HG02610 (cell line): ENCODE data around the gene PAK5.
A peak's percentile ranks its signal among the peaks of the same experiment; 100 is the strongest.

Experiments used
- ATAC-seq: cut with Tn5 transposase; IDR thresholded peaks from one replicate; pipeline ENCODE4 v1.9.1; 2021; ENCODE audit warnings: mild to moderate bottlenecking, moderate library complexity; ENCODE audit not compliant: unreplicated experiment

PAK5 gene

GRCh38 chr20:9626357-9626756 lies 212.5 kb downstream of the PAK5 start:
- ATAC-seq: no peak

GRCh38 chr20:9617940-9618339 lies 220.9 kb downstream of the PAK5 start:
- no peak for ATAC-seq

- no peak for ATAC-seq
Observed at GRCh38 chr20:9616833-9617461, 221.9 kb downstream of the PAK5 start.

DNA sequence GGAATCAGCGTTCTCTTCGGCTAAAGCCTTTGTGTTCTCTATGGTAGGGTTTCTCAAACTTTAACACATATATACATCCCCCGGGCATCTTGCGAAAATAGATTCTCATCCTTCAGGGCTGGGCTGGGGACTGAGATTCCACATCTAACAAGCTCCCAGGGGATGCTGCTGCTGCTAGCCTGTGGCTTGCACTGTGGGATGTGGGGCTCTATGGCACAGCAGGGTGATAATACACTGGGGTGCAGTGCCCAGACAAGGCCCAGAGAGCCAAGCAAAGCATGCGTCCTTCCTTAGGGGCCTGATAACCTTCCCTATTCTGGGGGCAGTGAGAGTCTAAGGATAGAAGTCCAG lies 222.4 kb downstream of the PAK5 start:
- ATAC-seq: peak; percentile 19

DNA sequence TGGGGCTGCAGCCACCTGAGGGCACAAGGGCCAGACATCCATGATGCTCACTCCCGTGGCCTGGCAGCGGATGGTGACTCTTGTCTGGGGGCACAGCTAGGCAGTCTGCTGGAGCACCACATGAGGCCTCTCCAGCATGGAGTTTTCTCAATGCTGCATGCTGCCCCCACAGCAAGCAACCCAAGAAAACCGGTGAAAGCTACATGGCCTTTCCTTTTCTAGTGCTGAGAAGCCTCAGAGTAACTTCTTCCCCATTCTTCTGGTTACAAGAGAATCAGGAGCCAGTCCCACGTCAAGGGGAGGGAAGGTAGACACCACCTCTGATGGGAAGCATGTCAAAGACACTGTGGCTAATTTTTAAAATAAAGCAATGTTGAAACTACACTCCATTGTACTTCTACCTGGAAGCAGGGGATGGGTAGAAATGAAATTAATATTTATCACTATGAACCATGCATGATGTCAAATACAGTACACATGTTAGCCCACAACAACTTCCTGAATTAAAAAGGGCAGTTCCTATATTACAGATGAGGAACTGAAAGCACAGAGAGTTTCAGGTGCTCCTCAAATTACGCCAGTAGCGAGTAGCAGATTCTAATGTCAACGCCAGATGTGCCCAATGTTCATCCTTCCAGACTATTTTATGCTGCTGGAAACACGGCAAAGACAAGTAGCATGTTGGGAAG lies 223.0 kb downstream of the PAK5 start:
- peak; percentile 98 for ATAC-seq

DNA sequence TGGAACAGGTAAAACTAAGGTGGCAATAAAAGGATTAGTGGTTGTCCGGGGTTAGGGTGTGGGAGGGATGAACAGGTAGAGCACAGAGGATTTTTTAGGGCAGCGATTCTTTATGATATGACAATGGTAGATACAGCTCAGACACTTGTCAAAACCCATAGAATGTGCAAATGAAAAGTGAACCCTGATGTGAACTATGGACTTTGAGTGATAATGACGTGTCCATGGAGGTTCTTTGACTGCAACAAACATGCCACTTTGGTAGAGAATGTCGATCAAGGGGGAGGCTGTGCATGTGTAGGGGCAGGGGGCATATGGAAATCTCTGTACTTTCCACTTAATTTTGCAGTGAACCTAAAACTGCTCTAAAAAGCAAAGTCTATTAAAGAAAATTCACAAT lies 223.8 kb downstream of the PAK5 start:
- no peak for ATAC-seq

DNA sequence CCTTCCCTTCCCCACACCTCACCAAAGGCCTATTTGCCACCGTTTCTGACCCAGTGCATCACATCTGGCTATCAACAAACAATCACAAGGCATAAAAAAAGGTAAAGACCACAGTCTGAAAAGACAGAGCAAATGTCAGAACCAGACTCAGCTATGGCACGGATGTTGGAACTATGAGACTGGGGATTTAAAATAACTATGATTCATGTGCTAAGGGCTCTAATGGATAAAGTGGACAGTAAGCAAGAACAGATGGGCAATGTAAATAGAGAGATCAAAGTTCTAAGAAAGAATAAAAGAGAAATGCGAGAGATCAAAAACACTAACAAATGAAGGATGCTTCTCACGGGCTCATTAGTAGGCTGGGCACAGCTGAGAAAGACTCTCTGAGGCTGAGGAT lies 225.0 kb downstream of the PAK5 start:
- ATAC-seq: no peak

GRCh38 chr20:9611921-9612320 lies 227.0 kb downstream of the PAK5 start:
- ATAC-seq: no peak

- no peak for ATAC-seq
Observed at GRCh38 chr20:9610665-9611064, 228.2 kb downstream of the PAK5 start.

DNA sequence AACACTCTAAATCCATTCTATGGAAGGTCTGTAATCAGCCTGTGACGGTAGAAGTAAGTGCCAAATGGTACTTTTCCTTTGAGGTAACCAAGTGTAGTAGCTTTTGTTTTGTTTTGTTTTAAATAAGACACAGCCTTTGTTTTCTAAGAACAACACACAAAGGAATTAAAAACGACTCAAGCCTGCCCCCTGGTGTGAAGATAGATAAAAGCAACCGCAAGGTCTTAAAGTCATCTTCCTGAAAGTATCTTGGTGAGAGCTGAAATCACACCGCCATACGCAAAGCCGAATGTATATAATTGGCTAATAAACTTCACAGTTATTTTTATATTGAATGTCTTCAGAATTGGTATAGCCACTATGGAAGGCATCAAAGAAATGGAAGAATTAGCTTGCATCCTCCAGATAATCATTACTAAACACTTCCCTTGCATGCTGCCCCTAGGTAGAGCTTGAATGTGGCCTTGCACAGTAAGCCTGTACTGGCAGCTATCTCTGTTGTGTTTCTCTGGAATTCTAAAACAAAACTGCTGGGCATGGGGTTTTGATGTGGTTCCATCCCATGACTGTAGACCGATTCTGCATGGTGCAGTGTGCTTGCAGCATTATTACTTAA lies 228.9 kb downstream of the PAK5 start:
- ATAC-seq: no peak

DNA sequence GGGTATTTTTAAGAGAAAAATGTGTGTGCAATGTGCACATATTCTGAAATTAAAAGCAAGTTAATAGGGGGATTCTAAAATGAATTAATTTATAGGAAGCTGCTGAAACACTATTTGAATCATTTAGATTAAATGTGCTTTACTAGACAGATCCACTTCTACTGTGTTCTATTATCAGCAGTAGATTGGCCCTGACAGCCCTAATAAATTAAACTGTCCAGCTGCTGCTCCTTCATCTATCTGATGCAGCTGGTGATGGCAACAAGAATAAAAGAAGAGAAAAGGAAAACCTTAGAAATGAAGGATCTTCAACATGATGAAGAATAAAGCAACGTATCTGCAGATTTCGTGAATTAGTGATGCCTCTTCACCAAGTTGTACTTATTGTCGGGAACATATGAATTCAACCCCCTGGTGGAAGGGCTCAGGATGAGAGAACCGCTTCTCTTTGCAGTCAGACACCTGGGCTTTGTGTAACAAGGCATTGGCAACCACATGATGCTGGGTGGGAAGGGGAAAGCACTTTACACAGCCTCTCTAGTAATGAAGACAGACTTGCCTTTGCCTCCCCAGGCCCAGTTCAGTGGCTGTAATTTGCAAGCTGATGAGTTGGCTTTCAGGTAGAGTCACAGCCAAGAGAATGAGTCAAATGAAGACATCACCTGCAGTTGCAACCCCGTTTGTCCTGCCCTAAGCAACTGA lies 230.1 kb downstream of the PAK5 start:
- ATAC-seq: peak; percentile 64

GRCh38 chr20:9602847-9603183 lies 236.1 kb downstream of the PAK5 start:
- ATAC-seq: no peak

DNA sequence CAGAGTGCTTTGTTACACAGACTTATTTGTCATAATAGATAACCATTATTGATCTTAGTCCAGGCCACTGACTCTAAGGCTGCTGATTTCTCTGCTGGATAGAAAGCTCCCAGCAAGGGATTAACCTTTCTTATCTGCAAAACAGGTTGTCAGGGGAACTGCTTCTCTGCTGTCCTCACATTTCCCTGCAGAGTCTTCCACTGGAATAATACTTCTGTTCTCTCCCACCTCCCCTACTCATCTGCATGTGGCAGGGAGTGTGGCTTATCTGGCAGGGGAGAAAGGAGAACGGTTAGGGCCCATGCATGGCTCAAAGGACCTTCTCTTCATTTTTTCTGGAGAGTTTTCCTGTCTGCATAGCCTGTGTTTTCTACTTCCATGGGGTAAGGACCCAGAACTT lies 238.3 kb downstream of the PAK5 start:
- ATAC-seq: no peak

GRCh38 chr20:9597547-9597946 lies 241.3 kb downstream of the PAK5 start:
- ATAC-seq: no peak

GRCh38 chr20:9595763-9596162 lies 243.1 kb downstream of the PAK5 start:
- ATAC-seq: no peak

DNA sequence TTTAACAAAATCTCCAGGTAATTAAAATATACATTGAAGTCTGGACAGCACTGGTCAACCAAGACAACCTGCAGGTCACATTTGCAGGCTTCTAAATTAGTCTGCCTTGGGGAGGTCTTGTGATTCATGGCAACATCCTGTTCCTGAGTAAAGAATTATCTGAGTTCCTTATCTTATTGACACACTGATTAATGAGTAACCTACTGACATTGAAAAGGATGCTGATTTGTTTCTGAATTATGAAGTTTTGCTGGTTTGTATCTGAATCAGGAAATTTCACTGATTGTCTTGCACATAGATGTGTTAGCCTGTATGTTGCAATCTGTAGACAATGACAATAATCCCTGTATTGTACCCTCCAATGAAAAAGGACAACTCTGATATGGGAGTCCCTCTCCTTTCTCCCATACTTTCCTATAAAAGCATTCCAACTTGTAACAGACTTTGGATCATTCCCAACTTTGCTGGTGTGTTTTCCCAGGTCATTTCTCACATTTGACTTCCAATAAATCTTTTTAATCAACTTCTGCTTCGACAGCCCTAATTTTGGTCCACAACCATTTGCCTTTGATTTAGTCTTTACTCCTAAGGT lies 244.5 kb downstream of the PAK5 start:
- no peak for ATAC-seq

GRCh38 chr20:9592419-9592818 lies 246.5 kb downstream of the PAK5 start:
- ATAC-seq: no peak

DNA sequence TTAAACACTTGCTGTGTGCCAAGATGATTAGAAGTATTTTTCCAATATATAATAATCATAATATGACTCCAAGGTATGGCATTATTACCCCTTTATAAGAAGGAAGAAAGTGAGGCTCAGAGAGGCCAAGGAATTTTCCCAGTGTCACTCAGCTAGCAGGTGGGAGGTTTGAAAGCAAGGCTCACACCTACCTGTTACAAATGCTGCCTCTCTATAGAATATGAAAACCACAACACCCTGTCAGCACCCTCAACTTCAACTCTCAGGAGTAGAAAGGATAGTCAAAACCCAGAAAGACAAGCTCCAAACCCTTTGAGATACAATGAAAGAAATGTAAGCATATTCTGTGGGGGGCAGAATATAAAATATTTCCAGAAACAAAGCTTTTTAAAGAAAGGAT lies 247.8 kb downstream of the PAK5 start:
- ATAC-seq: no peak

DNA sequence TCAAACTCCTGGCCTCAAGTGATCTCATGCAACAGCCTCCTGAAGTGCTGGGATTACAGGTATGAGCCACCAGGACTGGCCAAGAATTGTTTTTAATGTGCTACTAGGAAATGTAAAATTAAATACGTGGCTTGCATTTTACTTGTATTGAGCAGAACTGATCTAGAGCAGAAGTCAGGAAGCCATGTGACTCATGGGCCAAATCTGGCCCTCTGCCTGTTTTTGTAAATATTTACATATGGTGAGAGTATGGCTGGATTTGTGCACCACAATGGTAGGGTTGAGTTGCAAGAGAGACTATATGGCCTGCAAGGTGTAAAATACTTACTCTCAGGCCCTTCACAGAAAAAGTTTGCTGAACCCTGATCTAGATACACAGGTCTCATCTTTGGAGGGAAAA lies 248.7 kb downstream of the PAK5 start:
- no peak for ATAC-seq

DNA sequence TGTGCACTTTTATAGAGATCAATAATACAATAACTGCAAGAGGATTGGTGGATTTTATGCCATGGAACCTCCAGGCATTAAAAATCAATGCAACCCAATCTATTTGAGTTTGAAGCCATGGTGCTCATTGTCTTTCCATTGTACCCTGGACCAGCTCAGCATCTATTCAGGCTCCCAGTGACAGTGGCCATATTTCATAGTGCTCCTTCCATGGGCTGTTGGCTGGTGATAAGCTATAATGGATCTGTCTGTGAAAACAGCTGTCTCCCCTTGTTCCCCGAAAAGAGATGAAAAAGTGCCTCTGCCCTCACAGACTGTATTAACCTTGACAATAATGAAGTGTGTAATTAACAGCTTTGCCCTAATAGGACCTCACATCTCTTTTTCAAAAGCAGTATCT lies 250.2 kb downstream of the PAK5 start:
- no peak for ATAC-seq

- peak; percentile 61 for ATAC-seq
Observed at GRCh38 chr20:9583151-9583550, 255.7 kb downstream of the PAK5 start.

GRCh38 chr20:9582137-9582536 lies 256.7 kb downstream of the PAK5 start:
- no peak for ATAC-seq
